ENCODE data around the gene HMCES.

HMCES gene

DNA sequence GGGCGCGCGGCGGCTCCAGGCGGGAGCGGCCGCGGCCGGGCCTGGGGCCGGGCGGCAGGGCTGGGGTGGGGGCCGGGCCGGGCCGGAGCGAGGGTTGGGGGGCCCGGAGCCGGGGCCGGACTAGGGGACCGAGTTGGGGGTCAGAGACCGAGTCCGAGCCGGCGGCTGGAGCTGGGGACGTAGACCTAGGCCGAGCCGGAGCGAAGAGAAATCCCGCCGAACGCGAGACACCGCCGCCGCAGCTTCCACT, 37.3 kb downstream of the HMCES start:
- Histone ChIP-seq H3K9ac (ENCODE audit: low read depth, low read length) (peak overlapping the region; percentile 97), H3K27me3 (ENCODE audit: insufficient read depth, low read length, poor library complexity) (no peaks in the 10 kb centered on the region), H3K27ac (ENCODE audit: low read length) (peak overlapping the region; percentile 93), H3K36me3 (ENCODE audit: insufficient read depth, low read length) (peaks cover 16% of the 10 kb centered on the region; the same call in 1 of the 2 replicates), H2AFZ (ENCODE audit: low read depth, low read length) (no peak overlapping the region), H3K4me3 (ENCODE audit: low read depth in 1 of 2, low read length in 2 of 2) (peak overlapping the region; percentile 96 to 97; a peak in 3 of 4 replicates), H3K4me1 (ENCODE audit: insufficient read depth, low read length) (peaks cover 30% of the 10 kb centered on the region), H3K9me3 (ENCODE audit: insufficient read depth, low read length, severe bottlenecking) (no peaks in the 10 kb centered on the region), H4K20me1 (ENCODE audit: insufficient read depth, low read length) (peaks cover 27% of the 10 kb centered on the region), H3K79me2 (ENCODE audit: insufficient read depth, low read length) (peaks cover 21% of the 10 kb centered on the region), H3K4me2 (ENCODE audit: insufficient read depth, low read length) (peak overlapping the region; percentile 93; the same call in 1 of the 2 replicates)
- DNase-seq (no peak), ATAC-seq (ENCODE audit: insufficient read depth, low read depth) (no peak)
- TF ChIP-seq EZH2 (IDR thresholded peaks at IDR 0.05; ENCODE audit: borderline replicate concordance, low read depth, low read length, severe bottlenecking), result no peak
- TF ChIP-seq, protein P1, sequence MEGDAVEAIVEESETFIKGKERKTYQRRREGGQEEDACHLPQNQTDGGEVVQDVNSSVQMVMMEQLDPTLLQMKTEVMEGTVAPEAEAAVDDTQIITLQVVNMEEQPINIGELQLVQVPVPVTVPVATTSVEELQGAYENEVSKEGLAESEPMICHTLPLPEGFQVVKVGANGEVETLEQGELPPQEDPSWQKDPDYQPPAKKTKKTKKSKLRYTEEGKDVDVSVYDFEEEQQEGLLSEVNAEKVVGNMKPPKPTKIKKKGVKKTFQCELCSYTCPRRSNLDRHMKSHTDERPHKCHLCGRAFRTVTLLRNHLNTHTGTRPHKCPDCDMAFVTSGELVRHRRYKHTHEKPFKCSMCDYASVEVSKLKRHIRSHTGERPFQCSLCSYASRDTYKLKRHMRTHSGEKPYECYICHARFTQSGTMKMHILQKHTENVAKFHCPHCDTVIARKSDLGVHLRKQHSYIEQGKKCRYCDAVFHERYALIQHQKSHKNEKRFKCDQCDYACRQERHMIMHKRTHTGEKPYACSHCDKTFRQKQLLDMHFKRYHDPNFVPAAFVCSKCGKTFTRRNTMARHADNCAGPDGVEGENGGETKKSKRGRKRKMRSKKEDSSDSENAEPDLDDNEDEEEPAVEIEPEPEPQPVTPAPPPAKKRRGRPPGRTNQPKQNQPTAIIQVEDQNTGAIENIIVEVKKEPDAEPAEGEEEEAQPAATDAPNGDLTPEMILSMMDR (IDR thresholded peaks at IDR 0.05; ENCODE audit: borderline replicate concordance, extremely low read depth, low read length, poor library complexity, severe bottlenecking), result no peak

- peak overlapping the region; percentile 98 for H2AFZ ChIP-seq (ENCODE audit: low read depth, low read length)
- H3K9ac ChIP-seq (ENCODE audit: low read depth, low read length), result peak overlapping the region; percentile 97
- H3K27ac ChIP-seq (ENCODE audit: low read length), result peak overlapping the region; percentile 82
- H3K36me3 ChIP-seq (ENCODE audit: insufficient read depth, low read length), result peaks cover 16% of the 10 kb centered on the region; the same call in 1 of the 2 replicates
- H3K27me3 ChIP-seq (ENCODE audit: insufficient read depth, low read length, poor library complexity), result no peaks in the 10 kb centered on the region
- ATAC-seq (ENCODE audit: insufficient read depth, low read depth) (peak; percentile 52), DNase-seq (peak; percentile 89)
- H3K4me1 ChIP-seq (ENCODE audit: insufficient read depth, low read length), result peaks cover 30% of the 10 kb centered on the region
- peak overlapping the region; percentile 87 for H3K4me2 ChIP-seq (ENCODE audit: insufficient read depth, low read length)
- peaks cover 27% of the 10 kb centered on the region for H4K20me1 ChIP-seq (ENCODE audit: insufficient read depth, low read length)
- no peaks in the 10 kb centered on the region for H3K9me3 ChIP-seq (ENCODE audit: insufficient read depth, low read length, severe bottlenecking)
- H3K79me2 ChIP-seq (ENCODE audit: insufficient read depth, low read length), result peaks cover 21% of the 10 kb centered on the region
- TF ChIP-seq, protein P1 (IDR thresholded peaks at IDR 0.05; ENCODE audit: borderline replicate concordance, extremely low read depth, low read length, poor library complexity, severe bottlenecking), result peak; percentile 85
- TF ChIP-seq EZH2 (IDR thresholded peaks at IDR 0.05; ENCODE audit: borderline replicate concordance, low read depth, low read length, severe bottlenecking), result no peak
- peak overlapping the region; percentile 96 to 97 for H3K4me3 ChIP-seq (ENCODE audit: low read depth in 1 of 2, low read length in 2 of 2)
These were observed 37.8 kb downstream of the HMCES start for GRCh38 chr3:129316248-129317013.

DNA sequence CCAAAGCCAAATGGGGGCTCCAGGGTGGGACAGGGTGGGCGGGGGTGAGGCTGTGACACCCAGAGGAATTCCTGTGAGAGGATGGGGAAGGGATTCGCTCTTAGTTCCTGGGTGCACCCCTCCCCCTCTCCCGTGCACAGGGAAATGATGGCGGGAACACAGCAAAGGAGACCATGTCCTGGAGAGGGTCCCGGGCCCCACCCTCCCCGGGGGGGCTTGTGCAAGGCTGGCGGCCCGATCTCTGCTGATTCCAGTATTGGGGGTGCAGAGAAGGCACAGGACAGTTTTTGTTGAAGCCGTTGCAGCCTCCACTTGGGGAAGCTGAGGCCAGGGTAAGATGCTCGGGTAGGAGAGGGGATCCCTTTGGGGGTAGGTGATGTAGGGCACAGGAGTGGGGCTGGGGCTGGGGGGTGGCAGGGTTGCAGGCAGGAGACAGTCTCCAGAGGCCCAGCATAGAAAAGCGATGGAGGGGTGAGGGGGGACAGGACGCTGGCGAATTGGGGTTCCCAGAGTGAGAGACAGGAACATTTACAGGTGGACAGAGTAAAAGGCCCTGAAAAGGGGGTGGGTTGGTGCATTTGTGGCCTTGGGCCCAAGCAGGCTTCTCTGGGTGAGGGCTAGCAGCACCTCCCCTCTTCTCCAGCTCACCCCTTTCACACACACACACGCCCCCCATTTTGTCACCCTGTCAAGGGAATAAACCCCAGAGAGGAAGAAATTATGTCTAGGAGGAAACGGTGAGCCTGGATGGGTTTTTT, 38.5 kb downstream of the HMCES start:
- no peak for ATAC-seq (ENCODE audit: insufficient read depth, low read depth)
- H3K4me1 ChIP-seq (ENCODE audit: insufficient read depth, low read length), result peaks cover 30% of the 10 kb centered on the region
- H2AFZ ChIP-seq (ENCODE audit: low read depth, low read length), result peak overlapping the region; percentile 98
- no peak for TF ChIP-seq EZH2 (IDR thresholded peaks at IDR 0.05; ENCODE audit: borderline replicate concordance, low read depth, low read length, severe bottlenecking)
- DNase-seq, result no peak
- H3K36me3 ChIP-seq (ENCODE audit: insufficient read depth, low read length), result peaks cover 16% of the 10 kb centered on the region; the same call in 1 of the 2 replicates
- peak overlapping the region; percentile 96 to 97; a peak in 3 of 4 replicates for H3K4me3 ChIP-seq (ENCODE audit: low read depth in 1 of 2, low read length in 2 of 2)
- peak overlapping the region; percentile 82 for H3K27ac ChIP-seq (ENCODE audit: low read length)
- H3K9ac ChIP-seq (ENCODE audit: low read depth, low read length), result peak overlapping the region; percentile 97
- no peaks in the 10 kb centered on the region for H3K9me3 ChIP-seq (ENCODE audit: insufficient read depth, low read length, severe bottlenecking)
- no peaks in the 10 kb centered on the region for H3K27me3 ChIP-seq (ENCODE audit: insufficient read depth, low read length, poor library complexity)
- peak overlapping the region; percentile 87 for H3K4me2 ChIP-seq (ENCODE audit: insufficient read depth, low read length)
- H4K20me1 ChIP-seq (ENCODE audit: insufficient read depth, low read length), result peaks cover 27% of the 10 kb centered on the region
- H3K79me2 ChIP-seq (ENCODE audit: insufficient read depth, low read length), result peaks cover 21% of the 10 kb centered on the region

DNA sequence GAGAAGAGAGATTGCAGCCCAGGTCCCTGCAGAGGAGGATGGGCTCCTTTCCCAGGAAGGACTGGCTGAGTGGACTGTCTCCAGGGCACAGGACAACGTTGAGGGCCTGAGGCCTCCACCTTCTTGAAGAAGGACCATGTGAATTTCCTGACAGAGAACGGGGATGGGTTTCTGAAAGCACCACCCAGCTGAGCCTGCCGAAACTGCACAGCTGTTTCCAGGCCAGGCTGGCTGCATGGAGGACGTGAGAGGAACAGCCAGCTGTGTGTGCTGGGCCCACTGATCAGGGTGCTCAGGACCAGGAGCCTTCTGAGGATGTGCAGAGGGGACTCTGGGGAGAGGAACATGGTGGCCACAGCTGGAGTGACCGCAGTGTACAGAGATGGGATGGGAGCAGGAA, 39.2 kb downstream of the HMCES start:
- Histone ChIP-seq H4K20me1 (ENCODE audit: insufficient read depth, low read length) (peaks cover 27% of the 10 kb centered on the region), H3K79me2 (ENCODE audit: insufficient read depth, low read length) (peaks cover 21% of the 10 kb centered on the region), H3K4me3 (ENCODE audit: low read depth in 1 of 2, low read length in 2 of 2) (no peak overlapping the region), H3K4me2 (ENCODE audit: insufficient read depth, low read length) (peak overlapping the region; percentile 12; the same call in 1 of the 2 replicates), H2AFZ (ENCODE audit: low read depth, low read length) (no peak overlapping the region), H3K9me3 (ENCODE audit: insufficient read depth, low read length, severe bottlenecking) (no peaks in the 10 kb centered on the region), H3K27ac (ENCODE audit: low read length) (no peak overlapping the region), H3K36me3 (ENCODE audit: insufficient read depth, low read length) (peaks cover 16% of the 10 kb centered on the region; the same call in 1 of the 2 replicates), H3K4me1 (ENCODE audit: insufficient read depth, low read length) (peaks cover 30% of the 10 kb centered on the region), H3K9ac (ENCODE audit: low read depth, low read length) (peak overlapping the region; percentile 97; the same call in 1 of the 2 replicates), H3K27me3 (ENCODE audit: insufficient read depth, low read length, poor library complexity) (no peaks in the 10 kb centered on the region)
- no peak for DNase-seq
- no peak for TF ChIP-seq EZH2 (IDR thresholded peaks at IDR 0.05; ENCODE audit: borderline replicate concordance, low read depth, low read length, severe bottlenecking)
- TF ChIP-seq, protein P1 (IDR thresholded peaks at IDR 0.05; ENCODE audit: borderline replicate concordance, extremely low read depth, low read length, poor library complexity, severe bottlenecking), result no peak
- ATAC-seq (ENCODE audit: insufficient read depth, low read depth), result no peak
